K562 (cell line): ENCODE results near the gene C11orf54. TPM values are rescaled to one million over a fixed set of nuclear protein-coding genes. Genes with fewer than 3 reads are reported as not detected.
A peak's percentile ranks its signal among the peaks of the same experiment; 100 is the strongest.

Experiments
- ASH1L ChIP-seq: fragments of 450-650 bp; IDR thresholded peaks from 2 replicates; pipeline ENCODE4 v1.6.1; 2018; ENCODE audit warnings: borderline replicate concordance, mild to moderate bottlenecking, low read depth; ENCODE audit not compliant: partially characterized antibody
- ATF1 ChIP-seq, 2 experiments: fragments of 450-650 bp in 1 of 2; IDR thresholded peaks; 2 replicates each; pipeline ENCODE4 v1.6.1; 2016; ENCODE audit warnings: missing compliant biosample characterization in 1 of 2, missing genetic modification characterization in 1 of 2
- BACH1 ChIP-seq: fragments of 200-800 bp; sonication (Bioruptor generic); IDR thresholded peaks from 2 replicates; pipeline ENCODE4 v1.6.1; 2016; ENCODE audit warnings: missing genetic modification characterization, missing compliant biosample characterization
- C11orf30 ChIP-seq: fragments of 450-650 bp; IDR thresholded peaks from 2 replicates; pipeline ENCODE4 v1.6.1; 2016; ENCODE audit warnings: low read depth, mild to moderate bottlenecking
- CREB1 ChIP-seq, 2 experiments: sonication (generic) in 1 of 2; formaldehyde crosslinking in 1 of 2; IDR thresholded peaks; 2 replicates each; pipeline versions ENCODE4 v1.6.1 to v1.8.0; 2012 to 2022; ENCODE audit warnings: inconsistent platforms in 1 of 2, mild to moderate bottlenecking in 1 of 2, missing genetic modification reagents in 1 of 2, moderate library complexity in 1 of 2
- CREB5 ChIP-seq: fragments of 250-450 bp; sonication (Bioruptor Pico); IDR thresholded peaks from 2 replicates; pipeline ENCODE4 v1.5.0; 2020; ENCODE audit warnings: mild to moderate bottlenecking
- DACH1 ChIP-seq: fragments of 450-650 bp; IDR thresholded peaks from 2 replicates; pipeline ENCODE4 v1.6.1; 2018; ENCODE audit not compliant: partially characterized antibody
- GABPA ChIP-seq: fragments of 200-800 bp; sonication (Bioruptor generic); conservative IDR thresholded peaks from 2 replicates; pipeline ENCODE4 v1.6.1; 2016; ENCODE audit warnings: low read depth, missing genetic modification characterization, missing compliant biosample characterization
- HDAC1 ChIP-seq, 2 experiments: fragments of 450-650 bp; IDR thresholded peaks; 2 replicates each; pipeline ENCODE4 v1.6.1; 2016 to 2017; ENCODE audit warnings: inconsistent platforms in 1 of 2, mild to moderate bottlenecking in 1 of 2, moderate library complexity in 1 of 2
- HDAC2 ChIP-seq: fragments of 450-650 bp; IDR thresholded peaks from 2 replicates; pipeline ENCODE4 v1.6.1; 2016; ENCODE audit warnings: mild to moderate bottlenecking
- HIVEP1 ChIP-seq: fragments of 250-450 bp; sonication (Bioruptor Pico); IDR thresholded peaks from 2 replicates; pipeline ENCODE4 v1.4.0; 2020; ENCODE audit warnings: mild to moderate bottlenecking
- HMGN3 ChIP-seq: IDR thresholded peaks from 2 replicates; pipeline ENCODE4 v1.6.1; 2011; ENCODE audit warnings: borderline replicate concordance, low read depth, mild to moderate bottlenecking, mixed read lengths, low read length; ENCODE audit not compliant: insufficient read length; ENCODE audit errors: extremely low read depth
- L3MBTL2 ChIP-seq: fragments of 450-650 bp; IDR thresholded peaks from 2 replicates; pipeline ENCODE4 v1.6.1; 2016; ENCODE audit warnings: mild to moderate bottlenecking, moderate library complexity
- MBD2 ChIP-seq: sonication (generic); IDR thresholded peaks from 2 replicates; pipeline ENCODE4 v1.6.1; 2016; ENCODE audit warnings: low read depth, borderline replicate concordance
- PCBP2 ChIP-seq: fragments of 200-400 bp; formaldehyde crosslinking; IDR thresholded peaks from 2 replicates; pipeline ENCODE4 v1.6.1; 2018; ENCODE audit warnings: low read length, low read depth, mild to moderate bottlenecking, moderate library complexity; ENCODE audit not compliant: poor library complexity, severe bottlenecking
- POLR3A ChIP-seq: IDR thresholded peaks from 2 replicates; pipeline ENCODE4 v1.6.1; 2011; ENCODE audit warnings: borderline replicate concordance, mild to moderate bottlenecking, moderate library complexity; ENCODE audit not compliant: insufficient read length, insufficient read depth; ENCODE audit errors: extremely low read depth
- RAD21 ChIP-seq, 2 experiments: fragments of 250-450 bp in 1 of 2; fragments of 450-650 bp in 1 of 2; sonication (Bioruptor Pico) in 1 of 2; formaldehyde crosslinking in 1 of 2; IDR thresholded peaks in 1 of 2; conservative IDR thresholded peaks in 1 of 2; 2 replicates each; pipeline versions ENCODE4 v1.4.0 to v1.8.0; 2020 to 2022; ENCODE audit warnings: mild to moderate bottlenecking in 2 of 2, moderate library complexity in 1 of 2
- RNF2 ChIP-seq: sonication (generic); IDR thresholded peaks from 2 replicates; pipeline ENCODE4 v1.6.1; 2016
- SMAD3 ChIP-seq: fragments of 450-650 bp; formaldehyde crosslinking; conservative IDR thresholded peaks from 2 replicates; pipeline ENCODE4 v1.4.0; 2020; ENCODE audit warnings: mild to moderate bottlenecking
- TEAD1 ChIP-seq, 2 experiments: fragments of 450-650 bp in 1 of 2; sonication (generic) in 1 of 2; formaldehyde crosslinking; IDR thresholded peaks; 2 replicates each; pipeline versions ENCODE4 v1.4.0 to v1.8.0; 2020 to 2022; ENCODE audit warnings: mild to moderate bottlenecking in 2 of 2, missing genetic modification reagents in 1 of 2
- TFAM ChIP-seq: fragments of 250-450 bp; sonication (Bioruptor Pico); conservative IDR thresholded peaks from 2 replicates; pipeline ENCODE4 v1.5.0; 2021; ENCODE audit warnings: mild to moderate bottlenecking, moderate library complexity
- THRAP3 ChIP-seq: fragments of 450-650 bp; IDR thresholded peaks from 2 replicates; pipeline ENCODE4 v1.6.1; 2016; ENCODE audit warnings: mild to moderate bottlenecking, inconsistent platforms, borderline replicate concordance
- TRIM24 ChIP-seq, 2 experiments: fragments of 450-650 bp; IDR thresholded peaks; 2 replicates each; pipeline ENCODE4 v1.6.1; 2016
- ZFX ChIP-seq: sonication (generic); formaldehyde crosslinking; IDR thresholded peaks from 2 replicates; pipeline ENCODE4 v1.8.0; 2022; ENCODE audit warnings: mild to moderate bottlenecking, missing genetic modification reagents, moderate library complexity
- ZNF133 ChIP-seq: fragments of 250-450 bp; sonication (Bioruptor Pico); IDR thresholded peaks from 2 replicates; pipeline ENCODE4 v1.4.0; 2020; ENCODE audit warnings: mild to moderate bottlenecking
- ZNF224 ChIP-seq: sonication (generic); formaldehyde crosslinking; IDR thresholded peaks from 2 replicates; pipeline ENCODE4 v1.8.0; 2022; ENCODE audit warnings: mild to moderate bottlenecking, missing genetic modification reagents
- ZNF561 ChIP-seq: fragments of 450-650 bp; formaldehyde crosslinking; conservative IDR thresholded peaks from 2 replicates; pipeline ENCODE4 v1.4.0; 2020; ENCODE audit warnings: mild to moderate bottlenecking, moderate library complexity
- ZNF583 ChIP-seq: fragments of 250-450 bp; sonication (Bioruptor Pico); IDR thresholded peaks from 2 replicates; pipeline ENCODE4 v1.4.0; 2020
- ZZZ3 ChIP-seq: fragments of 450-650 bp; IDR thresholded peaks from 2 replicates; pipeline ENCODE4 v1.6.1; 2016; ENCODE audit warnings: antibody characterized with exemption, mild to moderate bottlenecking, moderate library complexity
- polyA plus RNA-seq, 8 experiments: library from polyadenylated mRNA; depleted of rRNA in 4 of 8; stranded (reverse) in 5 of 8; unstranded in 3 of 8; fragments of >200 nt; fragmentation: Nextera tagmentation in 2 of 8; fragmentation: Illumina TruSeq in 1 of 8; extraction: Ambion mirVana in 2 of 8; extraction: Trizol in 1 of 8; gene quantifications; 2 replicates each; pipeline versions ENCODE4 v1.2.1 to v1.2.3, GENCODE V29; 2011 to 2014; ENCODE audit warnings: inconsistent platforms in 1 of 8, missing spikeins in 1 of 8
- total RNA-seq, 7 experiments: library from RNA; depleted of rRNA in 6 of 7; stranded (reverse); fragments of >200 nt in 6 of 7; fragmentation: Illumina TruSeq in 2 of 7; extraction: Trizol in 2 of 7; gene quantifications; 2 replicates each; pipeline versions ENCODE4 v1.2.1 to v1.2.3, GENCODE V29; 2011 to 2021; ENCODE audit warnings: low replicate concordance in 1 of 7

C11orf54 gene
- total and polyA plus RNA-seq, 9 of the 15 experiments (the other 6 are each of a cell fraction or from before 2014, with no cell fraction given): 13.4 to 33.0 (median 23.1) TPM

GRCh38 chr11:93784145-93784934, 42.9 kb downstream of the C11orf54 start, which contains the start of gene MED17 (continued):
- no peak for TF ChIP-seq ATF1 (CRISPR knock-in tag; IDR thresholded peaks at IDR 0.05)
- TF ChIP-seq ATF1 (tag; IDR thresholded peaks at IDR 0.05): peak; percentile 71
- TF ChIP-seq ZNF224 (CRISPR knock-in tag): no peak
- TF ChIP-seq PCBP2: no peak
- peak; percentile 96 for TF ChIP-seq GABPA (tag)
- peak; percentile 64 for TF ChIP-seq CREB1 (IDR thresholded peaks at IDR 0.05)
- TF ChIP-seq CREB1 (CRISPR knock-in tag; IDR thresholded peaks at IDR 0.05): 0 out of 2 replicates have a peak, but pooled peaks have one; percentile 51
- TF ChIP-seq RNF2: peak; percentile 44; the same call in 1 of the 2 replicates
- TF ChIP-seq L3MBTL2: peak; percentile 45; the same call in 1 of the 2 replicates
- TF ChIP-seq HMGN3: no peak
- TF ChIP-seq ZFX: peak; percentile 95
- peak; percentile 69; the same call in 1 of the 2 replicates for TF ChIP-seq MBD2
- TF ChIP-seq CREB5 (CRISPR knock-in tag): no peak
- TF ChIP-seq POLR3A: no peak
- no peak for TF ChIP-seq ZNF583 (CRISPR knock-in tag)
- TF ChIP-seq ZNF561 (CRISPR knock-in tag): no peak
- TF ChIP-seq DACH1: no peak
- peak in 1 of 2 experiments; percentile 58; a peak in 2 of 4 replicates for TF ChIP-seq HDAC1 (IDR thresholded peaks at IDR 0.05)
- no peak for TF ChIP-seq SMAD3
- TF ChIP-seq BACH1: no peak
- TF ChIP-seq HIVEP1: no peak
- peak; percentile 10 to 45; a peak in 1 of 4 replicates for TF ChIP-seq TEAD1 (CRISPR knock-in tag; IDR thresholded peaks at IDR 0.05)
- TF ChIP-seq RAD21 (CRISPR knock-in tag; conservative IDR thresholded peaks at IDR 0.05 in 1 of 2, IDR thresholded peaks at IDR 0.05 in 1 of 2): peak; percentile 15 to 33
- no peak for TF ChIP-seq C11orf30
- TF ChIP-seq ASH1L: no peak
- TF ChIP-seq ZZZ3: peak; percentile 75
- TF ChIP-seq ZNF133 (CRISPR knock-in tag): no peak
- no peak for TF ChIP-seq HDAC2
- no peak for TF ChIP-seq TFAM
- no peak for TF ChIP-seq THRAP3
- TF ChIP-seq TRIM24 (IDR thresholded peaks at IDR 0.05): no peak
